Fibroblast of pulmonary artery (primary cell): ENCODE measurements around the gene ACACA.

ENCODE experiments used
- DNase-seq: peaks from one replicate; pipeline ENCODE4 v3.0.0-alpha.2; 2010; ENCODE audit warnings: low read depth
- H3K4me3 ChIP-seq: replicated peaks from 2 replicates; pipeline ENCODE4 v1.5.1; 2011; ENCODE audit warnings: low read depth, mild to moderate bottlenecking, control low read depth, low read length, moderate library complexity
- TF ChIP-seq, protein P1 (sequence below): IDR thresholded peaks from 2 replicates; pipeline ENCODE4 v1.5.1; 2011; ENCODE audit warnings: mild to moderate bottlenecking, control low read depth, low read length, inconsistent platforms; ENCODE audit errors: missing control alignments

Gene ACACA

DNA sequence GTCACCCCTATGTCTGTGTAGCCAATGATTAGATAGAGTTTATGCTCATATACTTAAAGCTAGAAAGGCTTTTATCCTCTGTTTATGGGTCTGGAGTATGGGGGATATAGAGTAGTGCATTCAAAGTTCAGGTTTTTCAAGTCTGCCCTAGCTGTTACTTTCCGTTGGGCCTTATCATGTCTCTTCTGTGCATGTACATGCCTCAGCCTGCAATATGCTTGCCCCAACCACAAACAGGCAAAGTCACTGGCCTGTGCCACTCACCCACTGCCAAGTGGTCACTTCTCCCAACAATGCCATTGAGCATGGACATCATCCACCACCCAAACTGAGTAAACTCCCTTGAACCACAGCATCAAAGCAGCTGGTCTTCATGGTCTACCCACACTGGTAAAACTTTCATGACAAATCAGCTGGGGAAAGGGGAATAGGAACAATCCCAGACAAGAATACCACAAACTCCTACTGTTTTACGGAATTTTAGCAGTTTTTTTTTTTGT, 101.2 kb downstream of the ACACA start:
- H3K4me3 ChIP-seq = no peak overlapping the region
- no peak for DNase-seq
- TF ChIP-seq, protein P1, sequence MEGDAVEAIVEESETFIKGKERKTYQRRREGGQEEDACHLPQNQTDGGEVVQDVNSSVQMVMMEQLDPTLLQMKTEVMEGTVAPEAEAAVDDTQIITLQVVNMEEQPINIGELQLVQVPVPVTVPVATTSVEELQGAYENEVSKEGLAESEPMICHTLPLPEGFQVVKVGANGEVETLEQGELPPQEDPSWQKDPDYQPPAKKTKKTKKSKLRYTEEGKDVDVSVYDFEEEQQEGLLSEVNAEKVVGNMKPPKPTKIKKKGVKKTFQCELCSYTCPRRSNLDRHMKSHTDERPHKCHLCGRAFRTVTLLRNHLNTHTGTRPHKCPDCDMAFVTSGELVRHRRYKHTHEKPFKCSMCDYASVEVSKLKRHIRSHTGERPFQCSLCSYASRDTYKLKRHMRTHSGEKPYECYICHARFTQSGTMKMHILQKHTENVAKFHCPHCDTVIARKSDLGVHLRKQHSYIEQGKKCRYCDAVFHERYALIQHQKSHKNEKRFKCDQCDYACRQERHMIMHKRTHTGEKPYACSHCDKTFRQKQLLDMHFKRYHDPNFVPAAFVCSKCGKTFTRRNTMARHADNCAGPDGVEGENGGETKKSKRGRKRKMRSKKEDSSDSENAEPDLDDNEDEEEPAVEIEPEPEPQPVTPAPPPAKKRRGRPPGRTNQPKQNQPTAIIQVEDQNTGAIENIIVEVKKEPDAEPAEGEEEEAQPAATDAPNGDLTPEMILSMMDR = no peak

DNA sequence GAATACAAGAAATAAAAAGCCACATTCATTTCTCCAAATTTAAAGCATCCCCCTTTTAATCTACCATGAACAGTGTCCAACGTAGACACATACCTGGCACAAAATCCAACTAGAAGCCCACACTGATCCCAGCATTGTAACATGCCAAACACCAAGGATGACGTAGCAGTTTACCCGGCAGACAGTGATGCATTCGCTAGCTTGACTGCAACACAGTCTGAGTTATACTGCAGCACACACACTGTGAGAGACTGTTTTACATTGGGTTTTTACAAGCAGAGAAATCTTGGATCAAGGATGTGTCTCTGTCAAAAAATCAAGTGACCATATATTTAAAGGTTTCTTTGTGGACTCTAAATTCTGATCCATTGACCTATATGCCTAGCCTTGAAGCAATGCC, 105.3 kb downstream of the ACACA start:
- no peak overlapping the region for H3K4me3 ChIP-seq
- TF ChIP-seq, protein P1 = no peak
- DNase-seq = peak; percentile 58

DNA sequence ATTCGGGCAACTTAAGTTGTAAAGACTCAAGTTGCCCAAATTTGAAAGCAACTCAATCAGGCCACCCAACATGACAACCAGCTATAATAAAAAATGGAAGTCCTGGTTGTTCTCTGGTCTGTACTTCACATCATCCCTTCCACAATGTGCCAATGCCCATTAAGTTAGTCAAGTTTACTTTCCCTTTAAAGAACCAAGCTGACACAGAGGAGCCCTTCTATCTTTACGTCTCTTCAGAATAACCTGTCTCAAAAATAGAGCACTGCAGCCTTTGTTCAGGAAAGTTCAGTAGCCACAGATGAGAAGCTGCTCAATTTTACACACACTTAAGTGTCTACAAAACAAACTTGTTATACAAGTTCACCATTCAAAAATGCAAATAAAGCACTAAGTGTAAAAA, 106.0 kb downstream of the ACACA start:
- H3K4me3 ChIP-seq = no peak overlapping the region
- DNase-seq = no peak
- TF ChIP-seq, protein P1 = no peak

- peak overlapping the region; percentile 8 for H3K4me3 ChIP-seq
- TF ChIP-seq, protein P1 = no peak
- peak; percentile 26 for DNase-seq
Observed at GRCh38 chr17:37299257-37299980, 107.2 kb downstream of the ACACA start.

GRCh38 chr17:37295888-37296287, 110.7 kb downstream of the ACACA start:
- DNase-seq = no peak
- TF ChIP-seq, protein P1 = no peak
- no peak overlapping the region for H3K4me3 ChIP-seq

DNA sequence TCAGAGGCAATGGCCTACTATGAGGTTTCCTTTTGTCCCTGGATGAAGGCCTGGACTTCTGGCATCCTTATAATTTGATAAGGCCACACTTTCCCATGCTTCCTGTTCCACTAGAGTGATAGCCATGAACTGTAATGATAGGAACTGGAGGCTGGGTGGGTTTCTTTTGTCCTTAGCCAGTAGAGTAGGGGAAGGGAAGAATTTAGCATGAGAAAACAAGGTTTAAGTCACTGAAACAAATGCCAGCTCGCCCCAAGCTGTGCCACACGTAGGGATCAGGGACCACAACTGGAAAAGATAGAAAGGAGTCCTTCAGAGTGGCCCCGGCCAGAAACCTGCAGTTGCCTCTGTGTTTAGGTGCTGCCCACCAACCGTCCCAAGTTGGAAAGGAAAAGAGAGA, 111.7 kb downstream of the ACACA start:
- no peak overlapping the region for H3K4me3 ChIP-seq
- DNase-seq = no peak
- TF ChIP-seq, protein P1 = no peak

- H3K4me3 ChIP-seq = no peak overlapping the region
- no peak for DNase-seq
- TF ChIP-seq, protein P1 = no peak
Observed at GRCh38 chr17:37293770-37294169, 112.9 kb downstream of the ACACA start.
